OCI-LY1 (cell line): ENCODE data around the gene TAS2R16.

Source experiments
- CTCF ChIP-seq: fragments of 200-600 bp; sonication (generic), shearing (Covaris generic); IDR thresholded peaks from 2 replicates; pipeline ENCODE4 v1.5.1; 2017; ENCODE audit warnings: mild to moderate bottlenecking, antibody characterized with exemption, low read length, moderate library complexity, mixed read lengths
- EZH2 ChIP-seq: fragments of 200-600 bp; sonication (generic), shearing (Covaris generic); IDR thresholded peaks from 2 replicates; pipeline ENCODE4 v1.8.0; 2017; ENCODE audit warnings: borderline replicate concordance, mixed run types, mild to moderate bottlenecking, antibody characterized with exemption, low read length, moderate library complexity, mixed read lengths

- no peak for TF ChIP-seq CTCF
- no peak for TF ChIP-seq EZH2
These were observed 9.4 kb upstream of the TAS2R16 start for GRCh38 chr7:123004931-123005330.
